Mesendoderm (in vitro differentiated cells): ENCODE data around the gene NID1.
"Not testable (repeated sequence)": the region's sequence is repeated elsewhere in the genome, so short reads cannot be mapped to it uniquely, and the experiment has no call there.

Experiments
- DNase-seq: peaks from one replicate; pipeline ENCODE4 v3.0.0; 2013
- H2AK5ac ChIP-seq: 2 replicates; pipeline ENCODE4 v1.6.1; 2013; ENCODE audit warnings: low read length, inconsistent platforms
- H2BK120ac ChIP-seq: 2 replicates; pipeline ENCODE4 v1.6.1; 2013; ENCODE audit warnings: low read depth, mild to moderate bottlenecking, low read length, moderate library complexity, mixed read lengths
- H2BK15ac ChIP-seq: replicated peaks from 2 replicates; pipeline ENCODE4 v1.6.1; 2013; ENCODE audit warnings: low read depth, mild to moderate bottlenecking, moderate library complexity
- H2BK5ac ChIP-seq: 2 replicates; pipeline ENCODE4 v1.6.1; 2013; ENCODE audit warnings: low read length, inconsistent platforms
- H3K18ac ChIP-seq: 2 replicates; pipeline ENCODE4 v1.6.1; 2013; ENCODE audit warnings: mild to moderate bottlenecking, low read length, mixed read lengths
- H3K23ac ChIP-seq: one replicate; pipeline ENCODE4 v1.6.1; 2013; ENCODE audit warnings: low read length
- H3K27ac ChIP-seq: 2 replicates; pipeline ENCODE4 v1.5.1; 2013; ENCODE audit warnings: low read depth, mild to moderate bottlenecking, inconsistent platforms, low read length, moderate library complexity
- H3K27me3 ChIP-seq: 2 replicates; pipeline ENCODE4 v1.6.1; 2013; ENCODE audit warnings: low read length, control low read depth, mild to moderate bottlenecking, inconsistent platforms; ENCODE audit not compliant: insufficient read depth, poor library complexity
- H3K36me3 ChIP-seq: 2 replicates; pipeline ENCODE4 v1.6.1; 2013; ENCODE audit warnings: low read length, inconsistent platforms; ENCODE audit not compliant: control insufficient read depth, insufficient read depth
- H3K4ac ChIP-seq: one replicate; pipeline ENCODE4 v1.6.1; 2013; ENCODE audit warnings: low read depth, mild to moderate bottlenecking, low read length, moderate library complexity
- H3K4me1 ChIP-seq: 2 replicates; pipeline ENCODE4 v1.6.1; 2013; ENCODE audit warnings: low read depth, low read length, inconsistent platforms; ENCODE audit not compliant: control insufficient read depth
- H3K4me2 ChIP-seq: 2 replicates; pipeline ENCODE4 v1.6.1; 2013; ENCODE audit warnings: low read length
- H3K4me3 ChIP-seq: 2 replicates; pipeline ENCODE4 v1.5.1; 2013; ENCODE audit warnings: mild to moderate bottlenecking, low read length
- H3K56ac ChIP-seq: one replicate; pipeline ENCODE4 v1.6.1; 2013; ENCODE audit warnings: low read length
- H3K79me1 ChIP-seq: 2 replicates; pipeline ENCODE4 v1.6.1; 2013; ENCODE audit warnings: low read length, inconsistent platforms
- H3K79me2 ChIP-seq: 2 replicates; pipeline ENCODE4 v1.6.1; 2013; ENCODE audit warnings: mild to moderate bottlenecking, low read length; ENCODE audit not compliant: control insufficient read depth, insufficient read depth
- H3K9ac ChIP-seq: 2 replicates; pipeline ENCODE4 v1.6.1; 2013; ENCODE audit warnings: low read length, inconsistent platforms
- H4K5ac ChIP-seq: one replicate; pipeline ENCODE4 v1.6.1; 2013; ENCODE audit warnings: low read length
- H4K8ac ChIP-seq: one replicate; pipeline ENCODE4 v1.6.1; 2013; ENCODE audit warnings: low read depth, mild to moderate bottlenecking, control low read depth, low read length, moderate library complexity
- WGBS: extraction: QIAGEN DNeasy Blood & Tissue Kit; methylation state at CpG from one replicate; pipeline ENCODE4 v1.1.7; 2013; ENCODE audit warnings: low lambda C conversion rate, missing lambda C conversion rate; ENCODE audit not compliant: insufficient coverage; ENCODE audit errors: extremely low coverage; 5-methylcytosine and 5-hydroxymethylcytosine counted together

NID1 gene

GRCh38 chr1:236082526-236082925 is 17.6 kb upstream of the NID1 start:
- H4K5ac ChIP-seq = no peak overlapping the region
- no peaks in the 10 kb centered on the region for H3K4me1 ChIP-seq
- H3K36me3 ChIP-seq = no peaks in the 10 kb centered on the region
- WGBS = 100% methylated on average over 2 of the region's 4 CpGs
- H2BK5ac ChIP-seq = no peak overlapping the region
- H3K79me2 ChIP-seq = no peaks in the 10 kb centered on the region
- H2BK120ac ChIP-seq = no peak overlapping the region
- no peak overlapping the region for H3K23ac ChIP-seq
- no peak overlapping the region for H3K18ac ChIP-seq
- H3K4ac ChIP-seq = no peak overlapping the region
- no peak overlapping the region for H3K9ac ChIP-seq
- H3K27me3 ChIP-seq = no peaks in the 10 kb centered on the region
- H4K8ac ChIP-seq = no peak overlapping the region
- H3K56ac ChIP-seq = no peak overlapping the region
- DNase-seq = no peak
- no peak overlapping the region for H3K27ac ChIP-seq
- no peak overlapping the region for H2BK15ac ChIP-seq
- no peak overlapping the region for H3K4me3 ChIP-seq
- no peak overlapping the region for H2AK5ac ChIP-seq
- H3K4me2 ChIP-seq = no peak overlapping the region
- H3K79me1 ChIP-seq = no peaks in the 10 kb centered on the region

DNA sequence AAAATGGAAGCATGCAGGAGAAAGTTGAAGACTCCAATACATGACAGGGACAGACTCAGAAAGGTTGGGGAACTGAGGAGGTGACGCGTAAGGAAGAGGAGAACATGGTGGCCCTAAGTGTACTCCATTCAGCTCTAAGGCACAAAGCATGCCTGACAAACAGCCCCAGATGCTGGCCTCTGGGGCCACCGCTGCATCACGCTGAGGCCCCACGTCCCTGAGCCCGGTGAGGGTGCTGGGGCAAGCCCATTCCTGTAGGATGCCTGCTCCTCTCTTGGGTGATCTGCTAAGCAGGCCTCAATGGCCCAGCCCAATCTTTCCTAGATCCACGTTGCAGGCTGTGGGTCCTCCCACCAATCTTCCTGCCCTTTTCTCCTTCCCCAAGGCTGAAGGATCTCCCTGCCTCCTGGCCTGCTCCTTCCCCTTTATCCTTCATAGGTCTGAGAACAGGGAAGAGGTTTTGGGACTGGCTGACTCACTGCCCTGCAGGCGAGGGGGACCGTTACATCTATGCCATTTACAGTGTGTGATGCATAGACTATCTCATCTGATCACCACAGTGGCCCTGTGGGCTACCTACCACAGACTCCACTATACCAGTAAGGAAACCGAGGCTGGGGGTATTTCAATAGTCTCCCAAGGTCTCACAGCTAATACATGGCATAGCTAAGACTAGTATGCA is 16.8 kb upstream of the NID1 start:
- Histone ChIP-seq H3K4me1 (no peaks in the 10 kb centered on the region), H3K9ac (no peak overlapping the region), H3K36me3 (no peaks in the 10 kb centered on the region), H2BK120ac (no peak overlapping the region), H2AK5ac (no peak overlapping the region), H3K4me2 (no peak overlapping the region), H3K27me3 (no peaks in the 10 kb centered on the region), H3K79me2 (no peaks in the 10 kb centered on the region), H3K23ac (no peak overlapping the region), H3K27ac (no peak overlapping the region), H4K8ac (no peak overlapping the region), H3K4ac (no peak overlapping the region), H3K18ac (no peak overlapping the region), H2BK15ac (no peak overlapping the region), H3K79me1 (no peaks in the 10 kb centered on the region), H3K4me3 (no peak overlapping the region), H2BK5ac (no peak overlapping the region), H4K5ac (no peak overlapping the region), H3K56ac (no peak overlapping the region)
- DNase-seq = no peak
- WGBS = no CpG with 5 or more reads among the region's 10 CpGs

DNA sequence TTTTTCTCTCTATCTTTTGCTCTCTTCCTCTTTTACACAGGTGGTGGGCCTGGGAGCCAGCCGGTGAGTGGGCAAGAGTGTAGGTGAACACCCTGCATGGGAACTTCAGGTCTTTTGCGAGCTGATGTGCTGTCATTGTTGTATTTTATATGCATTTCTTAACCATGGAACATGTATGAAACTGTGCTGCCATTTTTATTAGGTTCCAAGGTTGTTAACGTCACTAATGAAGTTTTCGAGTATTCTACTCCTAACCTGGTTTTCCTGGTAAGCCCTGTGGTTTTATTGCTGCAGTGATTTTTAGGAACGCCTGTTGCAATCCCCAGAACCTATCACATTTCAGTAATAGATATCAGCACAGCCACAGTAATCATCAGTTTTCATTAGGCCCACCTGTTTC is 14.8 kb upstream of the NID1 start:
- no peak overlapping the region for H3K23ac ChIP-seq
- no peaks in the 10 kb centered on the region for H3K36me3 ChIP-seq

DNA sequence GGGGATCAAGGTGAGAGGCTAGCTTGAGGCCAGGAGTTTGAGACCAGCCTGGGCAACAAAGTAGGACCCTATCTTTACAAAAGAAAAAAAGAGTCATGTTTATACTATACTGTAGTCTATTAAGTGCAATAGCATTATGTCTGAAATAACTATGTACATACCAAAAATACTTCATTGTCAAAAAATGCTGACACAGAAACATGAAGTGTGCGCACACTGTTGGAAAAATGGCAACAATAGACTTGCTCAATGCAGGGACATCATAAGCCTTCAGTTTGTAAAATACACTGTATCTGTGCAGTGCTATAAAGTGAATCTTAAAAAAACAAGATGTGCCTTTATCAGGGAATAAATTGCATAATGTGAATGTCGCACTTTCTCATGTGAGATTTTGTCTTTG is 14.1 kb upstream of the NID1 start:
- Histone ChIP-seq H3K4ac (no peak overlapping the region), H3K27ac (no peak overlapping the region), H3K56ac (no peak overlapping the region), H2AK5ac (no peak overlapping the region), H4K8ac (no peak overlapping the region), H3K79me1 (no peaks in the 10 kb centered on the region), H2BK15ac (no peak overlapping the region), H3K23ac (no peak overlapping the region), H3K4me1 (no peaks in the 10 kb centered on the region), H3K79me2 (no peaks in the 10 kb centered on the region), H3K9ac (no peak overlapping the region), H3K27me3 (no peaks in the 10 kb centered on the region), H4K5ac (no peak overlapping the region), H3K36me3 (no peaks in the 10 kb centered on the region), H3K4me2 (no peak overlapping the region), H2BK5ac (no peak overlapping the region), H2BK120ac (no peak overlapping the region), H3K4me3 (no peak overlapping the region), H3K18ac (no peak overlapping the region)
- no peak for DNase-seq
- WGBS = no CpG with 5 or more reads among the region's 2 CpGs

More for the DNA sequence above, 14.8 kb upstream of the NID1 start:
- Histone ChIP-seq H3K9ac (no peak overlapping the region), H3K79me1 (no peaks in the 10 kb centered on the region), H2BK120ac (no peak overlapping the region), H2BK15ac (no peak overlapping the region), H2BK5ac (no peak overlapping the region), H3K27ac (no peak overlapping the region), H3K79me2 (no peaks in the 10 kb centered on the region), H3K4me2 (no peak overlapping the region), H4K5ac (no peak overlapping the region), H3K4me1 (no peaks in the 10 kb centered on the region), H4K8ac (no peak overlapping the region), H3K18ac (no peak overlapping the region), H2AK5ac (no peak overlapping the region), H3K56ac (no peak overlapping the region), H3K27me3 (no peaks in the 10 kb centered on the region), H3K4ac (no peak overlapping the region), H3K4me3 (no peak overlapping the region)
- no CpG with 5 or more reads among the region's 5 CpGs for WGBS
- no peak for DNase-seq

DNA sequence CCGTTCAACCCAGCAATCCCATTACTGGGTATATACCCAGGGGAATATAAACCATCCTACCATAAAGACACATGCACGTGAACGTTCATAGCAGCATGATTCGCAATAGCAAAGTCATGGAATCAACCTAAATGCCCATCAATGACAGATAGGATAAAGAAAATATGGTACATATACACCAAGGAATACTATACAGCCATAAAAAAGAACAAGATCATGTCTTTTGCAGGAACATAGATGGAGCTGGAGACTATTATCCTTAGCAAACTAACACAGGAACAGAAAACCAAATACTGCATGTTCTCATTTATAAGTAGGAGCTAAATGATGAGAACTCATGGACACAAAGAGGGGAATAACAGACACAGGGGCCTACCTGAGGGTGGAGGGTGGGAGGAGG is 13.2 kb upstream of the NID1 start:
- not testable (repeated sequence) for H2BK15ac ChIP-seq, H3K18ac ChIP-seq, H3K79me2 ChIP-seq, H2BK120ac ChIP-seq, H3K27me3 ChIP-seq, H2AK5ac ChIP-seq, H3K4me3 ChIP-seq, H3K79me1 ChIP-seq, H3K36me3 ChIP-seq, H3K23ac ChIP-seq, H4K5ac ChIP-seq, H3K9ac ChIP-seq, H3K4me1 ChIP-seq, H4K8ac ChIP-seq, DNase-seq, H3K27ac ChIP-seq, H3K4me2 ChIP-seq, H2BK5ac ChIP-seq, H3K56ac ChIP-seq, H3K4ac ChIP-seq
- no CpG with 5 or more reads among the region's 4 CpGs for WGBS

- H3K56ac ChIP-seq = no peak overlapping the region
- H2BK120ac ChIP-seq = no peak overlapping the region
- WGBS = no CpG with 5 or more reads among the region's 4 CpGs
- H3K27me3 ChIP-seq = no peaks in the 10 kb centered on the region
- no peak overlapping the region for H3K4me2 ChIP-seq
- no peak overlapping the region for H3K4ac ChIP-seq
- H3K18ac ChIP-seq = no peak overlapping the region
- H3K36me3 ChIP-seq = no peaks in the 10 kb centered on the region
- no peak overlapping the region for H2AK5ac ChIP-seq
- no peak overlapping the region for H3K9ac ChIP-seq
- H2BK5ac ChIP-seq = no peak overlapping the region
- H4K5ac ChIP-seq = no peak overlapping the region
- no peak for DNase-seq
- no peaks in the 10 kb centered on the region for H3K79me2 ChIP-seq
- H4K8ac ChIP-seq = no peak overlapping the region
- no peak overlapping the region for H3K23ac ChIP-seq
- no peak overlapping the region for H3K27ac ChIP-seq
- H3K79me1 ChIP-seq = no peaks in the 10 kb centered on the region
- no peak overlapping the region for H3K4me3 ChIP-seq
- no peak overlapping the region for H2BK15ac ChIP-seq
- H3K4me1 ChIP-seq = no peaks in the 10 kb centered on the region
These were observed 11.0 kb upstream of the NID1 start for GRCh38 chr1:236075848-236076247.
